ENCODE measurements around the gene C1QTNF3.

DNA sequence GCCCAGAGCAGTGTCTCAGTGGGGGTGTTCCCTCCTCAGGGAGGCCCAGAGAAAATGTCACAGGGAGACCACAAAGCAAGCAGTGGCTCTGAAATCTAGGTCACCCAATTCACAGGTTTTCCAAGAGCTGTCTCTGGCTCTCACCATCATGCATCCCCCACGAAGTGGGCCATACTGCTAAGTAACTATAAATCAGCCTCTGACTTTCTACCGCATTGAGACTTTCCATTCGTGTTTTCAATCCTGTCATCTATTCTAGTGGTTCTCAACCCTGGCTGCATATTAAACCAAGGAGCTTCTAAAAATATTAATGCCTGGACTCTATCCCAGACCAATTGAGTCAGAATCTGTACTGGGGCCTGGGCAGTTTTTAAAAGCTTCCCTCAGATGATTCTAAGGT lies 2.0 kb upstream of the C1QTNF3 start:
- TF ChIP-seq, protein P1, sequence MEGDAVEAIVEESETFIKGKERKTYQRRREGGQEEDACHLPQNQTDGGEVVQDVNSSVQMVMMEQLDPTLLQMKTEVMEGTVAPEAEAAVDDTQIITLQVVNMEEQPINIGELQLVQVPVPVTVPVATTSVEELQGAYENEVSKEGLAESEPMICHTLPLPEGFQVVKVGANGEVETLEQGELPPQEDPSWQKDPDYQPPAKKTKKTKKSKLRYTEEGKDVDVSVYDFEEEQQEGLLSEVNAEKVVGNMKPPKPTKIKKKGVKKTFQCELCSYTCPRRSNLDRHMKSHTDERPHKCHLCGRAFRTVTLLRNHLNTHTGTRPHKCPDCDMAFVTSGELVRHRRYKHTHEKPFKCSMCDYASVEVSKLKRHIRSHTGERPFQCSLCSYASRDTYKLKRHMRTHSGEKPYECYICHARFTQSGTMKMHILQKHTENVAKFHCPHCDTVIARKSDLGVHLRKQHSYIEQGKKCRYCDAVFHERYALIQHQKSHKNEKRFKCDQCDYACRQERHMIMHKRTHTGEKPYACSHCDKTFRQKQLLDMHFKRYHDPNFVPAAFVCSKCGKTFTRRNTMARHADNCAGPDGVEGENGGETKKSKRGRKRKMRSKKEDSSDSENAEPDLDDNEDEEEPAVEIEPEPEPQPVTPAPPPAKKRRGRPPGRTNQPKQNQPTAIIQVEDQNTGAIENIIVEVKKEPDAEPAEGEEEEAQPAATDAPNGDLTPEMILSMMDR (IDR thresholded peaks at IDR 0.05), result no peak
- TF ChIP-seq MXD4 (CRISPR knock-in tag; IDR thresholded peaks at IDR 0.05; ENCODE audit: borderline replicate concordance), result no peak
- TF ChIP-seq, protein P2, sequence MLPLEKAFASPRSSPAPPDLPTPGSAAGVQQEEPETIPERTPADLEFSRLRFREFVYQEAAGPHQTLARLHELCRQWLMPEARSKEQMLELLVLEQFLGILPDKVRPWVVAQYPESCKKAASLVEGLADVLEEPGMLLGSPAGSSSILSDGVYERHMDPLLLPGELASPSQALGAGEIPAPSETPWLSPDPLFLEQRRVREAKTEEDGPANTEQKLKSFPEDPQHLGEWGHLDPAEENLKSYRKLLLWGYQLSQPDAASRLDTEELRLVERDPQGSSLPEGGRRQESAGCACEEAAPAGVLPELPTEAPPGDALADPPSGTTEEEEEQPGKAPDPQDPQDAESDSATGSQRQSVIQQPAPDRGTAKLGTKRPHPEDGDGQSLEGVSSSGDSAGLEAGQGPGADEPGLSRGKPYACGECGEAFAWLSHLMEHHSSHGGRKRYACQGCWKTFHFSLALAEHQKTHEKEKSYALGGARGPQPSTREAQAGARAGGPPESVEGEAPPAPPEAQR (CRISPR knock-in tag; IDR thresholded peaks at IDR 0.05), result no peak
- TF ChIP-seq NR3C1 (CRISPR knock-in tag; conservative IDR thresholded peaks at IDR 0.05; ENCODE audit: low read depth), result no peak
- TF ChIP-seq TCF7 (CRISPR knock-in tag; IDR thresholded peaks at IDR 0.05; ENCODE audit: low read depth), result no peak
- no peak for TF ChIP-seq SMAD3 (CRISPR knock-in tag; IDR thresholded peaks at IDR 0.05; ENCODE audit: borderline replicate concordance)
- TF ChIP-seq NFE2L1 (CRISPR knock-in tag; IDR thresholded peaks at IDR 0.05), result no peak
- TF ChIP-seq ATF3 (CRISPR knock-in tag; conservative IDR thresholded peaks at IDR 0.05), result no peak
- TF ChIP-seq TEAD4 (CRISPR knock-in tag; IDR thresholded peaks at IDR 0.05), result no peak
- TF ChIP-seq, protein P3, sequence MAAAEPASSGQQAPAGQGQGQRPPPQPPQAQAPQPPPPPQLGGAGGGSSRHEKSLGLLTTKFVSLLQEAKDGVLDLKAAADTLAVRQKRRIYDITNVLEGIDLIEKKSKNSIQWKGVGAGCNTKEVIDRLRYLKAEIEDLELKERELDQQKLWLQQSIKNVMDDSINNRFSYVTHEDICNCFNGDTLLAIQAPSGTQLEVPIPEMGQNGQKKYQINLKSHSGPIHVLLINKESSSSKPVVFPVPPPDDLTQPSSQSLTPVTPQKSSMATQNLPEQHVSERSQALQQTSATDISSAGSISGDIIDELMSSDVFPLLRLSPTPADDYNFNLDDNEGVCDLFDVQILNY (CRISPR knock-in tag; IDR thresholded peaks at IDR 0.05), result no peak

Measured in WTC11 (cell line).